Measurements from ENCODE around the gene PROK1.

Gene PROK1

GRCh38 chr1:110466646-110467280 is 15.8 kb downstream of the PROK1 start:
- DNase-seq = no peak

GRCh38 chr1:110471131-110471530 is 20.2 kb downstream of the PROK1 start:
- DNase-seq = no peak

GRCh38 chr1:110472546-110472945 is 21.6 kb downstream of the PROK1 start:
- DNase-seq = no peak

GRCh38 chr1:110474444-110474843 is 23.5 kb downstream of the PROK1 start:
- no peak for DNase-seq

GRCh38 chr1:110475362-110476027 is 24.5 kb downstream of the PROK1 start:
- DNase-seq = no peak

- no peak for DNase-seq
Measured at GRCh38 chr1:110476028-110476765, 25.2 kb downstream of the PROK1 start.

GRCh38 chr1:110477041-110477440 is 26.1 kb downstream of the PROK1 start:
- peak; percentile 46 for DNase-seq

- DNase-seq = no peak
Measured at GRCh38 chr1:110477445-110477957, 26.6 kb downstream of the PROK1 start.

- no peak for DNase-seq
Measured at GRCh38 chr1:110477967-110478640, 27.2 kb downstream of the PROK1 start.

GRCh38 chr1:110478886-110479285 is 27.9 kb downstream of the PROK1 start:
- DNase-seq = no peak

GRCh38 chr1:110480356-110481096 is 29.6 kb downstream of the PROK1 start:
- DNase-seq = no peak

GRCh38 chr1:110481968-110482623 is 31.1 kb downstream of the PROK1 start:
- no peak for DNase-seq

- DNase-seq = no peak
Measured at GRCh38 chr1:110482662-110483307, 31.8 kb downstream of the PROK1 start.

GRCh38 chr1:110483308-110483685 is 32.3 kb downstream of the PROK1 start:
- no peak for DNase-seq

- DNase-seq = no peak
Measured at GRCh38 chr1:110484801-110485200, 33.9 kb downstream of the PROK1 start.

- DNase-seq = no peak
Measured at GRCh38 chr1:110485725-110486124, 34.8 kb downstream of the PROK1 start.

GRCh38 chr1:110487726-110488125 is 36.8 kb downstream of the PROK1 start:
- DNase-seq = no peak

- no peak for DNase-seq
Measured at GRCh38 chr1:110488161-110488560, 37.2 kb downstream of the PROK1 start.

GRCh38 chr1:110488867-110489266 is 37.9 kb downstream of the PROK1 start:
- no peak for DNase-seq

- DNase-seq = no peak
Measured at GRCh38 chr1:110489406-110489805, 38.5 kb downstream of the PROK1 start.

- DNase-seq = no peak
Measured at GRCh38 chr1:110489973-110490542, 39.1 kb downstream of the PROK1 start.

All from OCI-M1 (cell line).